ENCODE results near the gene DCTPP1.

GRCh38 chr16:30401768-30402425 lies 27.9 kb downstream of the DCTPP1 start:
- no peak for TF ChIP-seq CTCF (conservative IDR thresholded peaks at IDR 0.05; ENCODE audit: low read depth, low read length)
- no peak for TF ChIP-seq EZH2 (IDR thresholded peaks at IDR 0.05; ENCODE audit: borderline replicate concordance, low read depth, low read length, poor library complexity, severe bottlenecking)
